HCT116 (cell line): Measurements from ENCODE around the gene RHEB. TPM values are rescaled to one million over a fixed set of nuclear protein-coding genes. Genes with fewer than 3 reads are reported as not detected.

Experiments
- ATAC-seq: fragments of 200-7000 bp; cut with Tn5 transposase; 2 replicates; pipeline ENCODE4 v1.9.1; 2020; ENCODE audit warnings: mild to moderate bottlenecking, moderate library complexity
- BruUV-seq: library from RNA; stranded (reverse); fragments of 400-500 nt; replicated peaks from 2 replicates; lab custom pipeline; 2021; lab: Mats Ljungman, UMichigan
- CTCF ChIA-PET: fragments of 300-600 bp; sonication (Branson Sonifier 250); formaldehyde crosslinking; loops from one replicate; lab custom pipeline; 2021; ENCODE audit warnings: antibody characterized with exemption; lab: Charles Lee
- POLR2A ChIA-PET: fragments of 300-600, 350-600 bp; sonication (Branson Sonifier 250); formaldehyde crosslinking; loops from one replicate; lab custom pipeline; 2021; ENCODE audit warnings: antibody characterized with exemption; lab: Charles Lee
- RAD21 ChIA-PET, 2 experiments: fragments of 300-600 bp; sonication (Branson Sonifier 250); formaldehyde crosslinking; loops; one replicate each; lab custom pipeline; 2023; ENCODE audit warnings: low total read pairs in 2 of 2; ENCODE audit not compliant: uncharacterized antibody in 2 of 2, unreplicated experiment in 2 of 2, low non-redundant PET in 1 of 2; lab: Charles Lee
- DNase-seq: peaks from one replicate; pipeline ENCODE4 v3.0.0-alpha.2; 2010; ENCODE audit warnings: low read depth, low spot score
- H2AFZ ChIP-seq: fragments of 200-600 bp; shearing (Covaris generic), sonication (generic); 2 replicates; pipeline ENCODE4 v1.6.1; 2017; ENCODE audit warnings: low read depth, mixed run types, mixed read lengths, antibody characterized with exemption, low read length; ENCODE audit not compliant: poor library complexity, severe bottlenecking
- H3K27ac ChIP-seq: 2 replicates; pipeline ENCODE4 v1.5.1; 2012; ENCODE audit warnings: low read depth, low read length
- H3K27me3 ChIP-seq: fragments of 200-600 bp; sonication (generic); 2 replicates; pipeline ENCODE4 v1.6.1; 2016; ENCODE audit warnings: mixed run types, low read length, mixed read lengths; ENCODE audit not compliant: insufficient read depth
- H3K36me3 ChIP-seq, 2 experiments: fragments of 200-500 bp in 1 of 2; fragments of 200-600 bp in 1 of 2; sonication (Bioruptor generic) in 1 of 2; sonication (generic) in 1 of 2; 2 replicates each; pipeline versions ENCODE4 v1.5.1 to v1.6.1; 2014 to 2016; ENCODE audit warnings: low read length in 2 of 2, inconsistent platforms in 1 of 2, mixed read lengths in 1 of 2, mixed run types in 1 of 2; ENCODE audit not compliant: insufficient read depth in 2 of 2, control insufficient read depth in 1 of 2
- H3K4me1 ChIP-seq, 2 experiments: fragments of 200-600 bp in 1 of 2; sonication (generic) in 1 of 2; 2 replicates each; pipeline versions ENCODE4 v1.5.1 to v1.6.1; 2012 to 2017; ENCODE audit warnings: low read length in 2 of 2, inconsistent platforms in 1 of 2, mild to moderate bottlenecking in 1 of 2, mixed read lengths in 1 of 2, mixed run types in 1 of 2, moderate library complexity in 1 of 2; ENCODE audit not compliant: insufficient read depth in 2 of 2, control insufficient read depth in 1 of 2
- H3K4me2 ChIP-seq: fragments of 200-600 bp; sonication (generic); 2 replicates; pipeline ENCODE4 v1.6.1; 2017; ENCODE audit warnings: mixed run types, low read length, mixed read lengths
- H3K4me3 ChIP-seq, 2 experiments: fragments of 200-600 bp in 1 of 2; sonication (generic) in 1 of 2; replicated peaks in 1 of 2; 2 replicates each; pipeline ENCODE4 v1.5.1; 2011 to 2016; ENCODE audit warnings: low read length in 2 of 2, control low read depth in 1 of 2, low read depth in 1 of 2, mild to moderate bottlenecking in 1 of 2, mixed read lengths in 1 of 2, mixed run types in 1 of 2
- H3K79me2 ChIP-seq: fragments of 200-600 bp; sonication (generic); 2 replicates; pipeline ENCODE4 v1.6.1; 2017; ENCODE audit warnings: mild to moderate bottlenecking, mixed run types, low read length, moderate library complexity, mixed read lengths; ENCODE audit not compliant: insufficient read depth
- H3K9ac ChIP-seq: fragments of 200-600 bp; sonication (generic); 2 replicates; pipeline ENCODE4 v1.6.1; 2016; ENCODE audit warnings: low read length, mixed read lengths
- H3K9me2 ChIP-seq: fragments of 200-600 bp; sonication (generic), shearing (Covaris generic); 2 replicates; pipeline ENCODE4 v1.6.1; 2017; ENCODE audit warnings: mixed run types, mild to moderate bottlenecking, moderate library complexity; ENCODE audit not compliant: insufficient read depth
- H3K9me3 ChIP-seq, 2 experiments: fragments of 200-500 bp in 1 of 2; fragments of 200-600 bp in 1 of 2; sonication (Bioruptor generic) in 1 of 2; sonication (generic) in 1 of 2; 2 replicates each; pipeline ENCODE4 v1.6.1; 2014 to 2017; ENCODE audit warnings: low read length in 2 of 2, mixed read lengths in 2 of 2, inconsistent platforms in 1 of 2, low read depth in 1 of 2, mild to moderate bottlenecking in 1 of 2, mixed run types in 1 of 2, moderate library complexity in 1 of 2; ENCODE audit not compliant: control insufficient read depth in 1 of 2, insufficient read depth in 1 of 2
- H4K20me1 ChIP-seq: fragments of 200-600 bp; sonication (generic), shearing (Covaris generic); 2 replicates; pipeline ENCODE4 v1.6.1; 2017; ENCODE audit warnings: mixed run types, mild to moderate bottlenecking, moderate library complexity; ENCODE audit not compliant: insufficient read depth
- ATF3 ChIP-seq: IDR thresholded peaks from 2 replicates; pipeline ENCODE4 v1.6.1; 2012
- ELF1 ChIP-seq: IDR thresholded peaks from 2 replicates; pipeline ENCODE4 v1.6.1; 2012; ENCODE audit warnings: low read depth, borderline replicate concordance
- FOSL1 ChIP-seq: IDR thresholded peaks from 2 replicates; pipeline ENCODE4 v1.6.1; 2012; ENCODE audit warnings: low read depth
- JUND ChIP-seq: IDR thresholded peaks from 2 replicates; pipeline ENCODE4 v1.6.1; 2012
- MAX ChIP-seq: IDR thresholded peaks from 2 replicates; pipeline ENCODE4 v1.6.1; 2012
- SP1 ChIP-seq: IDR thresholded peaks from 2 replicates; pipeline ENCODE4 v1.6.1; 2012; ENCODE audit warnings: low read depth
- TCF7L2 ChIP-seq: IDR thresholded peaks from 2 replicates; pipeline ENCODE4 v1.7.0; 2011; ENCODE audit warnings: borderline replicate concordance, inconsistent platforms; ENCODE audit not compliant: insufficient read depth, insufficient read length; ENCODE audit errors: extremely low read depth
- YY1 ChIP-seq: IDR thresholded peaks from 2 replicates; pipeline ENCODE4 v1.6.1; 2011; ENCODE audit warnings: low read length, low read depth, moderate library complexity, mild to moderate bottlenecking; ENCODE audit not compliant: insufficient replicate concordance; ENCODE audit errors: extremely low read depth
- intact Hi-C: fragments of 100-400 bp; cut with micrococcal nuclease; formaldehyde crosslinking; loops from 2 replicates; pipeline ENCODE4 v1.10.0; 2022
- total RNA-seq: library from RNA; stranded (reverse); gene quantifications from one replicate; pipeline ENCODE4 v1.2.1, GENCODE V29; 2021; ENCODE audit not compliant: unreplicated experiment

Gene RHEB
- total RNA-seq, 1 experiment from 2014 or later: 114 TPM

DNA sequence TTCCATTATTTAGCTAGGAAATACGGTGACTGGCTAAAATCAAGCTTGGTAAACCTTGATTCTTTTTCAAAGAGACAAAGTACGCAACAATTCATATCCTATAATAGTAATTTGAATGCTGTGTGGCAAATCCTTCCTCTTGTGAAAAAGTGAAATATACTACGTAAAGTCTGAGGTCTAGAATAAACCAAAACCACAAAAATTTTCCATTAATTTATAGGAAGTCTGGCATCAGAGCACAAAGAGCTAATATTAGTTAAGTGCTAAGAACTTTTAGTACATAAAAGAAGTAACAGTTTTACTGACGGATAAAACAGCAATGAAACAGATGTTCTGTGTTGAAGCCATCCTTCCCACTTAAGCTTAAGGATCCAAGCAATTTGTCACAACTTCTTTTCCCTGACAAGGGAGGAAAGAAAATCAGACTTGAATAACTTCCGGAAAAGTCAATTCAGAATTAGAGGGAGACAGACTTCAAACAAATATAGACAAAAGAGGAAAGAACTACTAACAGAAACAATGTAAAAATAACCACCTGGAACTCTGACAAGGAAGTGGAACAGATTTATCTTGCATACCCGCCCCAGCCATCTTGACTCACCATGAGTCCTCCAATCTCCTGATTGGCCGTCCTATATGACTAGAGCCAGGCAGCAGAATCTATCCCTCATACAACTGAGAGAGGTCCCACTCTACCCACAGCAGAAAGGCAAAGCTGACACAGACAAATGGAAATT lies 34.6 kb downstream of the RHEB start:
- H3K4me2 ChIP-seq: peak overlapping the region; percentile 56; the same call in 1 of the 2 replicates

DNA sequence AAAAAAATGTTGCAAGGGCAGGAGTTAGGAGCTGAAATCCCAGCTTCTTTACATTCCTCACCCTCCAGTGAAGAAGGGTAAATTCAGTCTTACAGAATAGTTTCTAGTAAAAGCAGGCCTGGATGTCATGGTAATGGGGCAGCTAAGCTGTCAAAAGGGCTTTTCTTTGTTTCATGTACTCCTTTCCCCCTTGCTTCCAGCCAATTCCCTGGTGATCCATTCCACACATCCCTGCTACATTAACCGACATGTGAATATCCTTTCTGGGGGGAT lies 36.0 kb downstream of the RHEB start:
- no TSS peak for BruUV-seq
- ChIA-PET RAD21 (no interaction called here), CTCF (no interaction called here), POLR2A (no interaction called here)
- no peak for TF ChIP-seq MAX
- TF ChIP-seq JUND: no peak
- TF ChIP-seq ATF3: no peak
- no peak for TF ChIP-seq ELF1
- peaks cover 15 to 33% of the 10 kb centered on the region in 2 experiments; a peak in 3 of 4 replicates for H3K36me3 ChIP-seq
- peak overlapping the region; percentile 56 for H3K4me2 ChIP-seq
- H3K27ac ChIP-seq: peak overlapping the region; percentile 24; the same call in 1 of the 2 replicates
- H3K9ac ChIP-seq: 0 out of 2 replicates have a peak overlapping the region, but pooled peaks have one; percentile 4
- no peaks in the 10 kb centered on the region for H3K9me3 ChIP-seq
- no peak overlapping the region for H2AFZ ChIP-seq
- 0 out of 2 replicates have a peak, but pooled peaks cover 2% of the 10 kb centered on the region for H4K20me1 ChIP-seq
- intact Hi-C loops: no loop called here
- no peaks in the 10 kb centered on the region for H3K9me2 ChIP-seq
- H3K27me3 ChIP-seq: no peaks in the 10 kb centered on the region
- H3K4me3 ChIP-seq: peak overlapping the region in 1 of 2 experiments; percentile 11; a peak in 2 of 4 replicates
- peaks cover 100% of the 10 kb centered on the region for H3K79me2 ChIP-seq
- H3K4me1 ChIP-seq: peaks cover 15 to 41% of the 10 kb centered on the region in 2 experiments
- DNase-seq: no peak
- ATAC-seq: peak; percentile 4; the same call in 1 of the 2 replicates

More for the DNA sequence above, 34.6 kb downstream of the RHEB start:
- Histone ChIP-seq H3K9me3 (no peaks in the 10 kb centered on the region), H3K4me3 (no peak overlapping the region), H3K27me3 (no peaks in the 10 kb centered on the region), H4K20me1 (0 out of 2 replicates have a peak, but pooled peaks cover 2% of the 10 kb centered on the region), H3K36me3 (peaks cover 26 to 46% of the 10 kb centered on the region in 2 experiments), H3K27ac (no peak overlapping the region), H3K9ac (no peak overlapping the region), H3K4me1 (peaks cover 15 to 41% of the 10 kb centered on the region in 2 experiments), H3K9me2 (no peaks in the 10 kb centered on the region), H3K79me2 (peaks cover 100% of the 10 kb centered on the region), H2AFZ (no peak overlapping the region)
- RAD21 ChIA-PET: no interaction called here
- ATAC-seq (peak; percentile 54; the same call in 1 of the 2 replicates), DNase-seq (peak; percentile 29)
- CTCF ChIA-PET: no interaction called here
- no TSS peak for BruUV-seq
- TF ChIP-seq TCF7L2 (no peak), FOSL1 (peak; percentile 26; the same call in 1 of the 2 replicates), SP1 (peak; percentile 19; the same call in 1 of the 2 replicates), YY1 (peak; percentile 17), ELF1 (peak; percentile 9; the same call in 1 of the 2 replicates)
- POLR2A ChIA-PET: no interaction called here
- intact Hi-C loops: no loop called here
